GM23338 (cell line): ENCODE measurements around the gene FOXO3. TPM values are rescaled to one million over a fixed set of nuclear protein-coding genes. Genes with fewer than 3 reads are reported as not detected.
"Not testable (repeated sequence)": the region's sequence is repeated elsewhere in the genome, so short reads cannot be mapped to it uniquely, and the experiment has no call there.

Source experiments
- ATAC-seq: fragments of 200-7000 bp; cut with Tn5 transposase; 3 replicates; pipeline ENCODE4 v1.9.1; 2020
- DNase-seq: peaks from one replicate; pipeline ENCODE4 v3.0.0-alpha.2; 2015; ENCODE audit warnings: low spot score
- H2AFZ ChIP-seq: fragments of 200-600 bp; sonication (generic); 2 replicates; pipeline ENCODE4 v1.8.0; 2016; ENCODE audit warnings: antibody characterized with exemption, mild to moderate bottlenecking, moderate library complexity
- H3F3A ChIP-seq: fragments of 200-600 bp; sonication (generic); replicated peaks from 2 replicates; pipeline ENCODE4 v1.8.0; 2017; ENCODE audit warnings: antibody characterized with exemption, mixed run types, low read depth
- H3K27ac ChIP-seq: fragments of 200-600 bp; sonication (generic); 2 replicates; pipeline ENCODE4 v1.6.1; 2016; ENCODE audit warnings: low read depth
- H3K27me3 ChIP-seq: fragments of 200-600 bp; sonication (generic); 2 replicates; pipeline ENCODE4 v1.8.0; 2016; ENCODE audit warnings: mild to moderate bottlenecking, mixed run types, moderate library complexity; ENCODE audit not compliant: insufficient read depth
- H3K36me3 ChIP-seq: fragments of 200-600 bp; sonication (generic); 2 replicates; pipeline ENCODE4 v1.8.0; 2016; ENCODE audit warnings: mild to moderate bottlenecking; ENCODE audit not compliant: insufficient read depth
- H3K4me1 ChIP-seq: fragments of 200-600 bp; sonication (generic); 2 replicates; pipeline ENCODE4 v1.8.0; 2016; ENCODE audit warnings: mild to moderate bottlenecking, moderate library complexity; ENCODE audit not compliant: insufficient read depth
- H3K4me2 ChIP-seq: fragments of 200-600 bp; sonication (generic); 2 replicates; pipeline ENCODE4 v1.7.1; 2017; ENCODE audit warnings: mixed run types
- H3K4me3 ChIP-seq: fragments of 200-600 bp; sonication (generic); 2 replicates; pipeline ENCODE4 v1.6.1; 2016; ENCODE audit warnings: mixed run types
- H3K79me2 ChIP-seq: fragments of 200-600 bp; sonication (generic); replicated peaks from 2 replicates; pipeline ENCODE4 v1.8.0; 2017; ENCODE audit warnings: mild to moderate bottlenecking; ENCODE audit not compliant: insufficient read depth
- H3K9me2 ChIP-seq: fragments of 200-600 bp; sonication (generic); 2 replicates; pipeline ENCODE4 v1.8.0; 2017; ENCODE audit not compliant: insufficient read depth
- H4K20me1 ChIP-seq: fragments of 200-600 bp; sonication (generic); replicated peaks from 2 replicates; pipeline ENCODE4 v1.8.0; 2017; ENCODE audit warnings: mild to moderate bottlenecking; ENCODE audit not compliant: insufficient read depth
- H3K27ac Mint-ChIP-seq: 2 replicates; pipeline ENCODE4 v1.8.0; 2020; ENCODE audit warnings: inconsistent platforms, mild to moderate bottlenecking, moderate library complexity, mixed read lengths
- H3K27me3 Mint-ChIP-seq: 3 replicates; pipeline ENCODE4 v1.8.0; 2022; ENCODE audit warnings: low read depth, mild to moderate bottlenecking, moderate library complexity, mixed read lengths, inconsistent platforms; ENCODE audit not compliant: insufficient read depth, poor library complexity
- H3K36me3 Mint-ChIP-seq: 3 replicates; pipeline ENCODE4 v1.8.0; 2021; ENCODE audit warnings: low read depth, mild to moderate bottlenecking, inconsistent platforms, moderate library complexity, mixed read lengths
- H3K4me1 Mint-ChIP-seq: 3 replicates; pipeline ENCODE4 v1.8.0; 2020; ENCODE audit warnings: mild to moderate bottlenecking, inconsistent platforms, mixed read lengths
- H3K4me3 Mint-ChIP-seq: 3 replicates; pipeline ENCODE4 v1.8.0; 2021; ENCODE audit warnings: moderate library complexity, mild to moderate bottlenecking, inconsistent platforms, mixed read lengths
- H3K9me3 Mint-ChIP-seq: 3 replicates; pipeline ENCODE4 v1.8.0; 2020; ENCODE audit warnings: moderate library complexity, mild to moderate bottlenecking, inconsistent platforms, mixed read lengths
- CREB1 ChIP-seq: fragments of 250-450 bp; sonication (Bioruptor Pico); IDR thresholded peaks from 2 replicates; pipeline ENCODE4 v1.5.0; 2020; ENCODE audit warnings: low read depth, mild to moderate bottlenecking, moderate library complexity
- EZH2phosphoT487 ChIP-seq: fragments of 200-600 bp; sonication (generic); IDR thresholded peaks from one replicate; pipeline ENCODE4 v1.8.1; 2018; ENCODE audit warnings: antibody characterized with exemption; ENCODE audit not compliant: unreplicated experiment
- STAT1 ChIP-seq: IDR thresholded peaks from one replicate; pipeline ENCODE4 v1.6.1; 2016; ENCODE audit warnings: antibody characterized with exemption; ENCODE audit not compliant: unreplicated experiment
- ZNF114 ChIP-seq: fragments of 250-450 bp; sonication (Bioruptor Pico); IDR thresholded peaks from 2 replicates; pipeline ENCODE4 v1.5.0; 2020; ENCODE audit warnings: mild to moderate bottlenecking, moderate library complexity
- polyA plus RNA-seq: library from polyadenylated mRNA; unstranded; fragments of >200 nt; fragmentation: Nextera tagmentation; extraction: Ambion mirVana; gene quantifications from 2 replicates; pipeline ENCODE4 v1.2.1, GENCODE V29; 2016
- total RNA-seq: library from RNA; depleted of rRNA; stranded (reverse); fragments of >200 nt; shearing (Covaris generic); gene quantifications from 2 replicates; pipeline ENCODE4 v1.2.3, GENCODE V29; 2014
- TF ChIP-seq, protein P1 (sequence below): fragments of 250-450 bp; sonication (Bioruptor Pico); IDR thresholded peaks from 2 replicates; pipeline ENCODE4 v1.5.0; 2020; ENCODE audit warnings: mild to moderate bottlenecking, moderate library complexity
- TF ChIP-seq, protein P2 (sequence below): IDR thresholded peaks from 2 replicates; pipeline ENCODE4 v1.6.1; 2016; ENCODE audit warnings: antibody characterized with exemption

FOXO3 gene
- total and polyA plus RNA-seq, 2 experiments from 2014 or later = 9.8 to 20.2 TPM

DNA sequence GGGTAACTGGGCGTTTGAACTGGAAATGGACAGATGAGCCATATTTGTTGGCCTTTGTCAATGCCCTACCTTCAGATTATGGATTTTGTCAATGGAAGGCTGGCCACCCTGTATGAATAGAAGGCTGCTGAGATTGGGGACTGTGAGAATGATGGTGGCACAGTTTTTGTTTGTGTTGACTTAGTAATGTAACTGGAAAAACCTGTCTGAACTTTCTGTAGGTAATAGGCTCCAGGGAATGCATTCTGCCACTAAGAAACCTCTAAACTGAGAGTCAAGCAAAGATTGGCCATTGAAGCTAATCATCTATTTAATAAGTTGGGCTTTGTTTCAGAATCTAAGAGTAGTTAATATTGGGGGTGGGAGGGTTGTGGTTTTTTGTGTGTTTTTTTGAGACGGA is 97.5 kb downstream of the FOXO3 start:
- H3K9me2 ChIP-seq = no peaks in the 10 kb centered on the region
- H3K27ac Mint-ChIP-seq = no peak overlapping the region

DNA sequence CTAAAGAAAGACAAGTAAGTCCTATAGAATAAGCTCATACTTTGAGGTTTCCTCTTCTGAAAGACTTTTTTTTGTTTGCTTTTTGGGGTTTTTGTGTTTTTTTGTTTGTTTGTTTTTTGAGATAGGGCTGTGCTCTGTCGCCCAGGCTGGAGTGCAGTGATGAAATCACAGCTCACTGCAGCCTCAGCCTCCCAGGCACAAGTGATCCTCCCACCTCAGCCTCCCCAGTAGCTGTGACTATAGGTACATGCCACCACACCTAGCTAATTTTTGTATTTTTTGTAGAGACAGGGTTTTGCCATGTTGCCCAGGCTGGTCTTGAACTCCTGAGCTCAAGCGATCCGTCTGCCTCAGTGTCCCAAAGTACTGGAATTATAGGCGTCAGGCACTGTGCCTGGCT is 98.1 kb downstream of the FOXO3 start:
- H3K36me3 Mint-ChIP-seq, H3K36me3 ChIP-seq, H3K9me2 ChIP-seq, H3K27ac ChIP-seq, H3K4me3 ChIP-seq, H4K20me1 ChIP-seq, H3K27me3 Mint-ChIP-seq, H3K4me3 Mint-ChIP-seq, H3K27ac Mint-ChIP-seq, H3K9me3 Mint-ChIP-seq, H3K4me2 ChIP-seq, DNase-seq, H3F3A ChIP-seq, H3K27me3 ChIP-seq, H2AFZ ChIP-seq, ATAC-seq: not testable (repeated sequence)
- peaks cover 41% of the 10 kb centered on the region for H3K79me2 ChIP-seq
- H3K4me1 Mint-ChIP-seq = peaks cover 47% of the 10 kb centered on the region
- peaks cover 22% of the 10 kb centered on the region for H3K4me1 ChIP-seq

More for the DNA sequence above, 97.5 kb downstream of the FOXO3 start:
- H3K4me3 Mint-ChIP-seq = no peak overlapping the region
- Histone ChIP-seq H3K36me3 (no peaks in the 10 kb centered on the region), H3K4me2 (no peak overlapping the region), H3K79me2 (peaks cover 41% of the 10 kb centered on the region), H3K4me1 (peaks cover 23% of the 10 kb centered on the region), H3K27me3 (no peaks in the 10 kb centered on the region), H4K20me1 (no peaks in the 10 kb centered on the region; the same call in 1 of the 2 replicates), H3K4me3 (no peak overlapping the region), H2AFZ (no peak overlapping the region), H3F3A (no peaks in the 10 kb centered on the region), H3K27ac (no peak overlapping the region)
- H3K27me3 Mint-ChIP-seq = peaks cover 3% of the 10 kb centered on the region
- no peaks in the 10 kb centered on the region for H3K9me3 Mint-ChIP-seq
- peaks cover 53% of the 10 kb centered on the region for H3K4me1 Mint-ChIP-seq
- peaks cover 4% of the 10 kb centered on the region; the same call in 1 of the 3 replicates for H3K36me3 Mint-ChIP-seq
- TF ChIP-seq ZNF114 (CRISPR knock-in tag) (no peak), STAT1 (no peak), EZH2phosphoT487 (no peak), CREB1 (no peak)
- TF ChIP-seq, protein P1, sequence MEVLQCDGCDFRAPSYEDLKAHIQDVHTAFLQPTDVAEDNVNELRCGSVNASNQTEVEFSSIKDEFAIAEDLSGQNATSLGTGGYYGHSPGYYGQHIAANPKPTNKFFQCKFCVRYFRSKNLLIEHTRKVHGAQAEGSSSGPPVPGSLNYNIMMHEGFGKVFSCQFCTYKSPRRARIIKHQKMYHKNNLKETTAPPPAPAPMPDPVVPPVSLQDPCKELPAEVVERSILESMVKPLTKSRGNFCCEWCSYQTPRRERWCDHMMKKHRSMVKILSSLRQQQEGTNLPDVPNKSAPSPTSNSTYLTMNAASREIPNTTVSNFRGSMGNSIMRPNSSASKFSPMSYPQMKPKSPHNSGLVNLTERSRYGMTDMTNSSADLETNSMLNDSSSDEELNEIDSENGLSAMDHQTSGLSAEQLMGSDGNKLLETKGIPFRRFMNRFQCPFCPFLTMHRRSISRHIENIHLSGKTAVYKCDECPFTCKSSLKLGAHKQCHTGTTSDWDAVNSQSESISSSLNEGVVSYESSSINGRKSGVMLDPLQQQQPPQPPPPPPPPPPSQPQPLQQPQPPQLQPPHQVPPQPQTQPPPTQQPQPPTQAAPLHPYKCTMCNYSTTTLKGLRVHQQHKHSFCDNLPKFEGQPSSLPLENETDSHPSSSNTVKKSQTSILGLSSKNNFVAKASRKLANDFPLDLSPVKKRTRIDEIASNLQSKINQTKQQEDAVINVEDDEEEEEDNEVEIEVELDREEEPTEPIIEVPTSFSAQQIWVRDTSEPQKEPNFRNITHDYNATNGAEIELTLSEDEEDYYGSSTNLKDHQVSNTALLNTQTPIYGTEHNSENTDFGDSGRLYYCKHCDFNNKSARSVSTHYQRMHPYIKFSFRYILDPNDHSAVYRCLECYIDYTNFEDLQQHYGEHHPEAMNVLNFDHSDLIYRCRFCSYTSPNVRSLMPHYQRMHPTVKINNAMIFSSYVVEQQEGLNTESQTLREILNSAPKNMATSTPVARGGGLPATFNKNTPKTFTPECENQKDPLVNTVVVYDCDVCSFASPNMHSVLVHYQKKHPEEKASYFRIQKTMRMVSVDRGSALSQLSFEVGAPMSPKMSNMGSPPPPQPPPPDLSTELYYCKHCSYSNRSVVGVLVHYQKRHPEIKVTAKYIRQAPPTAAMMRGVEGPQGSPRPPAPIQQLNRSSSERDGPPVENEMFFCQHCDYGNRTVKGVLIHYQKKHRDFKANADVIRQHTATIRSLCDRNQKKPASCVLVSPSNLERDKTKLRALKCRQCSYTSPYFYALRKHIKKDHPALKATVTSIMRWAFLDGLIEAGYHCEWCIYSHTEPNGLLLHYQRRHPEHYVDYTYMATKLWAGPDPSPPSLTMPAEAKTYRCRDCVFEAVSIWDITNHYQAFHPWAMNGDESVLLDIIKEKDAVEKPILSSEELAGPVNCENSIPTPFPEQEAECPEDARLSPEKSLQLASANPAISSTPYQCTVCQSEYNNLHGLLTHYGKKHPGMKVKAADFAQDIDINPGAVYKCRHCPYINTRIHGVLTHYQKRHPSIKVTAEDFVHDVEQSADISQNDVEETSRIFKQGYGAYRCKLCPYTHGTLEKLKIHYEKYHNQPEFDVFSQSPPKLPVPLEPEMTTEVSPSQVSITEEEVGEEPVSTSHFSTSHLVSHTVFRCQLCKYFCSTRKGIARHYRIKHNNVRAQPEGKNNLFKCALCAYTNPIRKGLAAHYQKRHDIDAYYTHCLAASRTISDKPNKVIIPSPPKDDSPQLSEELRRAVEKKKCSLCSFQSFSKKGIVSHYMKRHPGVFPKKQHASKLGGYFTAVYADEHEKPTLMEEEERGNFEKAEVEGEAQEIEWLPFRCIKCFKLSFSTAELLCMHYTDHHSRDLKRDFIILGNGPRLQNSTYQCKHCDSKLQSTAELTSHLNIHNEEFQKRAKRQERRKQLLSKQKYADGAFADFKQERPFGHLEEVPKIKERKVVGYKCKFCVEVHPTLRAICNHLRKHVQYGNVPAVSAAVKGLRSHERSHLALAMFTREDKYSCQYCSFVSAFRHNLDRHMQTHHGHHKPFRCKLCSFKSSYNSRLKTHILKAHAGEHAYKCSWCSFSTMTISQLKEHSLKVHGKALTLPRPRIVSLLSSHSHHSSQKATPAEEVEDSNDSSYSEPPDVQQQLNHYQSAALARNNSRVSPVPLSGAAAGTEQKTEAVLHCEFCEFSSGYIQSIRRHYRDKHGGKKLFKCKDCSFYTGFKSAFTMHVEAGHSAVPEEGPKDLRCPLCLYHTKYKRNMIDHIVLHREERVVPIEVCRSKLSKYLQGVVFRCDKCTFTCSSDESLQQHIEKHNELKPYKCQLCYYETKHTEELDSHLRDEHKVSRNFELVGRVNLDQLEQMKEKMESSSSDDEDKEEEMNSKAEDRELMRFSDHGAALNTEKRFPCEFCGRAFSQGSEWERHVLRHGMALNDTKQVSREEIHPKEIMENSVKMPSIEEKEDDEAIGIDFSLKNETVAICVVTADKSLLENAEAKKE (CRISPR knock-in tag) = no peak
- TF ChIP-seq, protein P2, sequence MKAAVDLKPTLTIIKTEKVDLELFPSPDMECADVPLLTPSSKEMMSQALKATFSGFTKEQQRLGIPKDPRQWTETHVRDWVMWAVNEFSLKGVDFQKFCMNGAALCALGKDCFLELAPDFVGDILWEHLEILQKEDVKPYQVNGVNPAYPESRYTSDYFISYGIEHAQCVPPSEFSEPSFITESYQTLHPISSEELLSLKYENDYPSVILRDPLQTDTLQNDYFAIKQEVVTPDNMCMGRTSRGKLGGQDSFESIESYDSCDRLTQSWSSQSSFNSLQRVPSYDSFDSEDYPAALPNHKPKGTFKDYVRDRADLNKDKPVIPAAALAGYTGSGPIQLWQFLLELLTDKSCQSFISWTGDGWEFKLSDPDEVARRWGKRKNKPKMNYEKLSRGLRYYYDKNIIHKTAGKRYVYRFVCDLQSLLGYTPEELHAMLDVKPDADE = no peak
- DNase-seq (no peak), ATAC-seq (no peak)
